Muscle of arm (tissue), 12 donors: Measurements from ENCODE around the gene CCDC183. TPM values are rescaled to one million over a fixed set of nuclear protein-coding genes. Genes with fewer than 3 reads are reported as not detected.
"Not testable (repeated sequence)": the region's sequence is repeated elsewhere in the genome, so short reads cannot be mapped to it uniquely, and the experiment has no call there.

Experiments used
- DNase-seq: peaks from one replicate; pipeline ENCODE4 v3.0.0-alpha.2; 2013
- polyA plus RNA-seq, 12 donors: library from polyadenylated mRNA; unstranded; fragments of 120-200 nt; gene quantifications; one replicate each; pipeline ENCODE4 v1.2.1, GENCODE V29; 2013; ENCODE audit not compliant: insufficient read length in 12 of 12

Gene CCDC183
- polyA plus RNA-seq, 12 donors = 0.71 to 3.7 (median 2.7) TPM; not detected in 2

DNA sequence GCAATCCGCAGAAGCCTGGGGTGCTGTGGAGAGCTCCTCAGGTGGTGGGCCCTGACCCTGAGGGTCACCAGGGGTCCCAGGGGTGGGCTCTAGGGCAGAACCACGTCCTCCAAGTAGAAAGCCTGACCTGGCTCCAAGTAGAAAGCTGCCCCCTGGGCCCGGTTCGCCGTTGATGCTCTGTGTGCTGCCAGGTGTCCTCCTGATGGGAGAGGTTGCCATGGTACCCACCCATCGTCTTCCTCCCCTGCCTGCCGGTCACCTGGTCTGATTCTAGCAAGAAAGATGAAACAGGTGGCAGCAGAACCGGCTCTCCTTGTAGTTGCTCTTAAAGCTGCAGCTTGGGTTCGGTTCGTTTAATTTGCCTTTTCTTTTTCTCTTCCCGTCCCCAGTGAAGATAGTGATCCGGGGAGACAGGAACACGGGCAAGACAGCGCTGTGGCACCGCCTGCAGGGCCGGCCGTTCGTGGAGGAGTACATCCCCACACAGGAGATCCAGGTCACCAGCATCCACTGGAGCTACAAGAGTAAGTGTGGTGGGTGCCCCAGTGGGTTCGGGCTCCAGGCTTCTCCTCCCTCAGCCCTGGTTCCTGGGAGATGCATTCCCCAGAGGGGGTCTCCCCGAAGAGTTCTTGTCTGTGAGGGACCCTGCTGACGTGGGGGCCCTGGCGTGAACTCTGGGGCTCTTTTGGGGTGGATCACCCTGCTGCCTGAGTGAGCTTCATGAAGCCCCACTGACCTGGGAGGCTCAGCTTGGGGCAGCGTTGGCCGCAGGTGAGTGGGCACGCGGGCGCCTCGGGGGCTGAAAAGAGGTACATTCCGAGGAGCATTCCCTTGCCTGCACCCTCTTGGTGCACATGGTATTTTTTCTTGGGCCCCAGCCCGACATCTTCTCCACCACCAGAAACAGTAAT lies 27.3 kb downstream of the CCDC183 start:
- no peak for DNase-seq

DNA sequence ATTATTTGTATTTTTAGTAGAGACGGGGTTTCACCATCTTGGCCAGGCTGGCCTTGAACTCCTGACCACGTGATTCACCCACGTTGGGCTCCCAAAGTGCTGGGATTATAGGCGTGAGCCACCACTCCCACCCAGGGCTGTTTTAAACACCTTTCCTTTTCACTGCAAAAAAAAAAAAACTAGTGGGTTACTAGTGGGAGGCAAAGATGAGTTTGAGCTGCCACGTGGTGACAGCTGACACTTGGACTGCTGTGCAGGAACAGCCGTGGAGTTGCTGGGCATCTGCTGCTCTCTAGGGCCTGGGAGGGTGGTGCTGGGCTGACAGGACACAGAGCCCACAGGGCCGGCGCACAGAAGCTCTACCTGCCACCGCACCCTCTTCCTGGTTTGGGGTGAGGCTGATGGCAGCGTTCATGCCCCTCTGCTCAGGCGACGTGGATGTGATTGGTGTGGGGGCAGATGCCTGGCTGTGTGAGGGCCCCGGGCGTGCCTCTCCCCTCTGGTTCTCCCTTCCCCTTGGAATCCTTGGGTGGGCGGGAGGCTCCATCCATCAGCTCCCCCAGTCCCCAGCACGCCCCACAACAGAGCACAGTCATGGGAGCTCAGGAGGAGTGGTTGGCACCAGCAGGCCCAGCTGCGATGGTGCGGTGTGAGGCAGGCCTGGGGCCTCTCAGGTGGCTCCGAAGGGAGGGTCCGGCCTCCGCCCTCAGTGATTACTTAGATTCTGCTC lies 28.5 kb downstream of the CCDC183 start:
- no peak for DNase-seq

DNA sequence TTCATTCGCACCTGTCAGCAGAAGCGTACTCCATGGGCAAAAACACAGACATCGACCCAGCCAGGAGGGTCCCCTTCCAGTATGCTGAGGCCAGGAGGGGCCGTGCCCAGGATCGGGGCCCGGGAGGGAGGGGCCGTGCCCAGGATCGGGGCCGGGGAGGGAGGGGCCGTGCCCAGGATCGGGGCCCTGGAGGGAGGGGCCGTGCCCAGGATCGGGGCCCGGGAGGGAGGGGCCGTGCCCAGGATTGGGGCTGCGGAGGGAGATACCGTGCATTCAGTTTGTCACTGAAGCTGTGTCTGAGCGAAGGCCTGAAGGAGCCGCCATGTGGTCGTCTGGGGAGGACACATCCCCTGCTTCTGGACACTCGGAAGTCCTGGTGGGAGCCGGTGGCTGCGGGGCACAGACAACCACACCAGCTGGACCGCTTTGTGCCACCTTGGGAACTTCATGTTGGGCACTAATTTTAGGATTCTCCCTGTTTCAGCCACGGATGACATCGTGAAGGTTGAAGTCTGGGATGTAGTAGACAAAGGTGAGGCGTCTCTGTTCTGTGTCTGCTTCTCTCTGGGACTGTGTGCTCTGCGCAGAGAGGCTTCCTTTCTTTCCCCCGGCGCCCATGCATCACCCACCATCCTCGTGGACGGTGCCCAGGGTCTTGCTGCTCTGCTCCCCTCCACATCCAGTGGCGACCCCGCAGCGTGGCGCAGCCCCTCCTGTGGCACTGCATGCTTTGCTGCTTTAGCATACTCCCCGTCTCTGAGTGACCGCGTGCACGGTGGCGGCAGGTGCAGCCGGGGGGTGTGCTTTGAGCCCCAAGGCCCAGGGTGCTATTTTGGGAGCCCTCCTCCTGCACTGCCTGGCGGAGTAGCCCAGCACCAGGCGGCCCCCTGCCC lies 29.4 kb downstream of the CCDC183 start:
- DNase-seq = no peak

DNA sequence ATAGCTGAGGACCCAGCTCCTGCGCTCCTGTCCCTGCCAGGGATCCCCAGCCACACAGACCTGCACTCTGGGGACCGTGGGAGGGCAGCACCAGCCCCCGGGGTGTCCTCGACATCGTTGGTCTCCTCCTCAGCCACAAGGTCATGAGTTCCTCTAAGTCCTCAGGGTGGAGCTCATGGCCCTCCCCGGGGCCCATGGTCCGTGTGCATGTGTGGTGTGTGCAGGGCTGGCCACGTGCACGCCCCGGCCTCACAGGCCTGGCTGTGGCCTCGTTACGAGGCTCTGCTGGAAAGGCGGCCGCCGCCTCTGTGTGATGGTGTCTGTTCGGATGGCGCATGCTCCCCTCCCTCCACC lies 30.0 kb downstream of the CCDC183 start:
- no peak for DNase-seq

DNA sequence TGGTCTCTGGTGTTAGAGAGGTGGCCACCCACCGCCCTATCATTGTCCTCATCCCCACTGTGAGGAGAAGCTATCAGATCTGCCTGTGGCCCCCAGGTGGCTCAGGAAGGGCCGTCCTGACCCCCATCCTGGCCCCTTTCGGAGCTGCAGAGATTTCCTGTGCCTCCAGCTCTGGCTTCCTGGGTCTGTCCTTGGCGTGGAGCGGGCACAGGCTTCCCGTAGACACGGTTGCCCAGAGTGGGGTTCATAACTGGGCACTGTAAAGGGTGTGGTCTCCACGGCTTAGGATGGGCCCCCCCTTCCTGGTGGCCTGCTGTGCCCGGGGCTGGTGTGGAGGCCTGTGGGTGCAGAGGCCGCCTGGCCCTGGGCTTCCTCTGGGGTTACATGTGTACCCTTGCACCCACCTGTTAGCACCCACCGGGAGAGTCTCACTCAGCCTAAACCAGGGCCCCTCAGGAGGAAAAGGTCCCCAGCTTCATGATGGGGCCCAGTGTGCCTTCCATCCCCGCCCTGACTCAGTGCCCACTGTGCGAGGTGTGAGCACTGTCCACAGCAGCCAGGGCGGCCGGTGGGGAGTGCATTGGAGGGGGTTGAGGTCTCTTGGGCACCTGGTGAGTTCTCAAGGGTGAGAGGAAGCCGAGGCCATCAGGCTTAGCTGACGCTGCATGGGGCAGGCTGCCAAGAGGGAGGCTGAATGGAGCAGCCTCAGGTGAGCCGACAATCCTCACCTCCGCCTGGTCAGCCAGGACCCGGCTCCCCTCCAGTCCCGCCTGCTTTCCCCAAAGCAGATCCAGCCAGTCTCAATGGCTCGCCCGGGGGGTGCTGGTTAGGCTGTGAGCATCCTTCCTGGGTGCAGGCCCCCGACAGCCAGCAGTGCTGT lies 30.8 kb downstream of the CCDC183 start:
- DNase-seq = no peak

DNA sequence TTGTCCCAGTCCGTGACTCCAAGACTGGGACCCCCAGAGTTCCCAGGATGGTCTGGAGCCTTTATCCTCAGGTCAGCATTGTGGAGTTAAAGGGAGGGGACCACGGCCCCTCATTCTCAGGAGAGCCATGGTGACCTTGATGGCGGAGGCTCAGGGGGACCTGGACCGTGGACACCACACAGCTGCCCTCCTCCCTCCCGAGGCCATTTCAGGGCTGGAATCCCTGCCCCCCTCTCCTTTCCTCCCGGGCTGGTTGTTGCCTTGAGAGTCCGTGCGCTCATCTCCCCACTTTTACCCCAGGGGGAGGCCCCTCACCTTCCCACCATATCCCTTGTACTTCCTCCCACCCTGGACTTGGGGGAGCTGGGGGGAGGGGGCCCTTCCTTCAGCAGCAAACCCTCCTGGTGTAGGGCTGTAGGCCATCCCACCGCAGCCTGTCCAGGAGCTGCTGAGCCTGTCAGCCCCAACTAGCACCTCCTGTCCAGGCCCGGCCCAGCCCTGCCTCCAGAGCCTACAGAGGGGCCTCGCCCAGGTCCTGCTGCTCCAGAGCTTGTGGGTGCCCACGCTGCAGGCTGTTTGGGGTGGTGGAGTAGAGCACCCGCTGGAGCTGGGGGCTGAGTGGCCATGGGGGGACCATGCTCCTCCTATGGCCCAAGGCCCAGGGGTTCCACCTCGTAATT lies 31.8 kb downstream of the CCDC183 start:
- DNase-seq = no peak

DNA sequence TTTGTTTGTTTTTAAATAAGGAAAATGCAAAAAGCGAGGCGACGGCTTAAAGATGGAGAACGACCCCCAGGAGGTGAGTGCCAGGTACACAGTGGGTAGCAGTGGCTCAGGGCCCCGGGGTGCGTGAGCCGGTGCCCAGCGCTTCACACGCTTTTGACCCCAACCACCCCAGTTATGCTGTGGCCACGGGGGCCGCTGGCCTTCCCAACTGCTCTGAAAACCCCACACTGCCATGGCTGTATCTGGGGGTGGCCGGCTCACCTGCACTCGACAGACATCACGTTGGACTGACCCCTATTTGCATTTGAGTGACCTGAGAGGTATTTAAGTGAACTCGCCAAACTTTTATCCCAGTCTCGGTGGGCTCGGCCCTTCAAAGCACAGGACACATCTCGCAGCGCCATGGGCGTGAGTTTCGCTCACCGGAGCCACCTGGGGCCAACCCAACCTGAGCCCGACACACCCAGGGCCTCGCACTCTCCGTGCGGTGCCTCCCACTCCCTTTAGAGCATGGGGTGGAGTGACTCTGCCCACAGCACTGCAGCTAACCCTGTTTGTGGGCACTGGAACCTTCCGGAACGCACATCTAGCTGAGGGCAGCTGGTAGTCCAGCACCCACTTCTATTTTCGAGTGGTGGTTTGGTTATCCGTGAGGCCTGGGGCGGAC lies 32.5 kb downstream of the CCDC183 start:
- DNase-seq = no peak

DNA sequence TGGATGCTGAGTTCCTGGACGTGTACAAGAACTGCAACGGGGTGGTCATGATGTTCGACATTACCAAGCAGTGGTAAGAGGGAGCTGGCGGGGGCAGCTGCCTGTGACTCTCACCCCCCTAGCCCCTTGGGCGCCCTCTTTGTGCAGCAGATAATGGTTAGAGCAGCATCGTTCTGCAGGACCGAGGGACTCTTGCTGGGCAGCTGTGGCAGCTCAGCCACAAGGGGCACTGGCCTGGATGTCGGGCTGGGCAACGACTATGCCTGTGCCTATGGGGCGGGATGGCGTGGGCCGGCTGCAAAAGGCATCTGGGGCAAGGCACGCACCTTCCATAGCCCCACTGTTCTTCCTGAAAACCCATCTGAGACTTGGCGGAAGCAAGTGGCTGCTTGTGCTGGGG lies 33.3 kb downstream of the CCDC183 start:
- no peak for DNase-seq

DNA sequence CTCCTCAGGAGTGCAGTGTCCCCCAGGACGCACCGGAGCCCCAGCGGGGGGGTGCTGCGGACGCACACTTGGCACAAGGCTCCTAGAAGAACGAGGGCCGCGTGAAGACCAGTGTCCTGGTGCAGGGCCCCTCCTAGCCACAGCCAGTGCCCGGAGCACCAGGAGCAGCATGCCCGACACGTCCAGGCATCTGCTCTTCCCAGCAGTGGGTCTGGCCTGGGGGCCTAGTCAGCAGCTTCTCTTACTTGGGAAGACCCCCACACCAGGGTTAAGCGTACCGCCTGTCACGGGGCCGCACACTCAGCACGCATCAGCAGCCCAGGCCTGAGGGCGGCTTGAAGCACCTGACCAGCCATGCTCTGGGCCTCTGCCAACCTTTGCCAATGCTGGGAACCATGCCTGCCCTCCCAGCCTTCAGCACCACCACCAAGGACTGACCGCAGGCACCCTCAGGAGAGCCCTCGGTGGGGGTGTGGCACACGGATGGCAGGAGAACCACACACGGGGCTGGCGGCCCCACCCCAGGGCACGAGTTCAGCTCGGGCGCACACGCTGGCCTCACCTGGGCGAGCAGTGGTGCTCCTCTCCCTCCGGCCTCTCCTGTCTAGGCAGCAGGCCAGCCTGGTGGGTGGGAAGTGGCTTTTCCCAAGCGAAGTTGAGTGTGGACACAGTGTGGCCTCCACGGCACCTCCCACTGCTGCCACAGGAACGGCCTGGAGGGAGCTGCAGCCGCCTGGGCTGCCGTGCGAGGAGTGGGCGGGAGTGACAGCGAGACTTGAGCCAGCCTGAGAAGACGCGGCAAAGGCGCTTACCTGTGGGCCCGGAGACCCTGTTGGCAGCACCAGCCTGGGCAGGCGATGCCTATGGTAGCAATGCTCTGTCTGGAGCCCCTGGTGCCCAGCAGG lies 34.1 kb downstream of the CCDC183 start:
- DNase-seq = no peak

DNA sequence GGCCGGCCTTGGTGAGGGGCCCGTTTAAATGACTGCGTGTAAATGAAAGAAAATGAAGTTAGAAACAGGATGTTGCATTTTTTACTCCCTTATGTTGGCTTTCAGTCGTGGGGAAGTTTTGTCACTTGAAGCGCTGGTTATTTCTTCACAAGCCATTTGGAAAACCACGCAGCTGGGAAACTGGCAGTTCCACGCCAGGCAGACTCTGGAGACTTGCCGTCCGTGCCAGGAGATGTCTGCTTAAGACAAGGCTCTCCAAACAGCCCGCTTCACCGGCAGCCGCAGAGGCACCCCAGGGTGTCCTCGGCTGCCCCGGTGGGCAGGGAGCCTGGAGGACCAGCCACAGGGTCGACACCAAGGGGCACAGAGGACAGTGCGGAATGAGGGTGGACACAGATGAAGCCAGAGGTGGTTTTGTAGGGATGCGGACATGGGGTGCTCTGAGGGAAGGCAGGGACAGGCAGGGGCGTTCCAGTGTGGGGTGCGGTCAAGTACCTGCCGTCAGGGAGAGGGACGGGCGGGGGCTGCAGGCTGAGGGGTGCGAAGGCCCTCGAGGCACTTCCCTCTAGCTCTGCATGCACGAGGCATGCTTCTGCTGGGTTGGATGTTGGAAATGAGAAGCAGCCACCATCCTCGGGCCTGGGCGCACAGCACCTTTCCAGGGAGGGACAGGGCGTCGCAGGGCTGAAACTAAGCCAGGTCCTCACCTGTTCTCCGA lies 35.0 kb downstream of the CCDC183 start:
- DNase-seq = no peak

DNA sequence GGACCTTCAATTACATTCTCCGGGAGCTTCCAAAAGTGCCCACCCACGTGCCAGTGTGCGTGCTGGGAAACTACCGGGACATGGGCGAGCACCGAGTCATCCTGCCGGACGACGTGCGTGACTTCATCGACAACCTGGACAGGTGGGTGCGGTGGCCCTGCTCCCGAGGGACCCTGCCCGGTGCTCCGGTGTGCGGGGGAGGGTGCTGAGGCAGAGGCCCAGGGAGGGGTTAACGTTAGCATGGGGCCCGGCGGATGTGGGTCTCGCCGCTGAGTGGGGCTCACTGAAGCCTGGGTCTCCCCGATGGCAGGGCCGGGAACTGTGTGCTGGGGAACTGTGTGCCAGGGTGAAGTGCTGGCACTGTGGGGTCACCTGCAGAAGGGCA lies 35.6 kb downstream of the CCDC183 start:
- DNase-seq = no peak

DNA sequence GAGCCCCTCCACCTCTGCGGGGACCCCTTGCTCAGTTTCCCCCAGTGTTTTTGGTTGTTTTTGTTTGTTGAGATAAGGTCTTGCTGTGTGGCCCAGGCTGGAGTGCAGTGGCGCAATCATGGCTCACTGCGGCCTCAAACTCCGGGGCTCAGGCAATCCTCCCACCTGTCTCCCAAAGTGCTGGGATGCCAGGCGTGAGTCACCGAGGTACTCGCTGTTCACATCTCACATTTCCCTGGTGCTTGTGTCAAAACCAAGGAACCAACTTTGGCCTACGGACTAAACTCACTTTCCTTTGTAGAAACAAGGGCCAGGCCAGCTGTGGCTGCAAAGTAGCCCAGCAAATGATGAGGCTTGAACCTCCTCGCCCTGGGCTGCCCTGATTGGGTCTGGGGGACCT lies 36.4 kb downstream of the CCDC183 start:
- DNase-seq = no peak

DNA sequence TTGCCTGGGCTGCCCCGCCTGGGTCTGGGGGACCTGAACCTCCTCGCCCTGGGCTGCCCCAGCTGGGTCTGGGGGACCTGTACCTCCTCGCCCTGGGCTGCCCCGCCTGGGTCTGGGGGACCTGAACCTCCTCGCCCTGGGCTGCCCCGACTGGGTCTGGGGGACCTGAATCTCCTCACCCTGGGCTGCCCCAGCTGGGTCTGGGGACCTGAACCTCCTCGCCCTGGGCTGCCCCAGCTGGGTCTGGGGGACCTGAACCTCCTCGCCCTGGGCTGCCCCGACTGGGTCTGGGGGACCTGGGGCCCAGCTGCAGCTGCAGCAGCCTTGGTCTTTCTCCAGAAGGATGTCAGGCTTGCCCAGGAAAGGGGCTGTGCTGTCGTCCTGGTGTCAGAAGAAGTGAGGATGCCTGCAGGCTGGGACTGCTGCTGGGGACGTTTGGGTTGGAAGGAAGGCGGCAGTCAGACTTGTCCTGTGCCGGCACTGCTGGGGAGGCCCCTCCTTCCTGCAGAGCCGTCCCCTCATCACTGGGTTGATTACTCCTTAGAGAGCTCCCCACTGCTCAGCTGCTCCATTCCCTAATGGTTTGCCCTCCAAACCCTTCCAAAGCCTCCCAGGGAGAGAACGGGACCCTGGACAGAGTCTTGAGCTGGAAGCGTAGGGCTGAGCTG lies 37.4 kb downstream of the CCDC183 start:
- not testable (repeated sequence) for DNase-seq

DNA sequence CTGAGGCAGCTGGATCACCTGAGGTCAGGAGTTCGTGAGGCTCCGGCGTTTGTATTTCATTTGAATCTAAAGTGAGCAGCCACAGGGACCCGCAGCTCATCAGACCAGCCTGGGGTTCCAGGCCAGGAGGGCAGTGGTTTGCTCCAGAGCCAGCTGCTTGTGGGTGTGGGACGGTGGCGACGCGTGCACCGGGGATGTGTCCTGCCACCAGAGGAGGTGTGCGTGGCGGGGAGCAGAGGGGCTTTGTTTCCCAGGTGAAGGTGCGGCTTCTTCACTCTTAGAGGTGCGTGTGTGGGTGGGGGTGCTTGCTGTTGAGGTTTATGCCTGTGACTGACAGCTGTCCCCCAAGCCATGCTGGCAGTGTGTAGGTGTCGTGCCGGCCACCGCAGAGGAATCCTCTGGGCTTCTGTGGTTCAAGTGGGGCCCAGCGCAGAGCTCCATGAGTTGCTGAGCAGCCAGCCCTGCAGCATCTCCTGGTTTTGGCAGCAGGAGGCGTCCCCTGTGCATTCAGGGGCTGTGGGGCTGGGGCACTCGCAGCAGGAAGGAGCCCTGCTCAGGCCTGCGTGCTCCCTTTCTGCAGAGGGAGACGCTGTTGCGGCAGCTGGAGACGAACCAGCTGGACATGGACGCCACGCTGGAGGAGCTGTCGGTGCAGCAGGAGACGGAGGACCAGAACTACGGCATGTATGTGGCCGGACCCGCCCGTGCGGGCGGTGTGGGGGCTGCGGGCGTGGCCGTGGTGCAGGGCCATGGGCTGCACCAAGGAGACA lies 39.2 kb downstream of the CCDC183 start:
- DNase-seq = no peak

DNA sequence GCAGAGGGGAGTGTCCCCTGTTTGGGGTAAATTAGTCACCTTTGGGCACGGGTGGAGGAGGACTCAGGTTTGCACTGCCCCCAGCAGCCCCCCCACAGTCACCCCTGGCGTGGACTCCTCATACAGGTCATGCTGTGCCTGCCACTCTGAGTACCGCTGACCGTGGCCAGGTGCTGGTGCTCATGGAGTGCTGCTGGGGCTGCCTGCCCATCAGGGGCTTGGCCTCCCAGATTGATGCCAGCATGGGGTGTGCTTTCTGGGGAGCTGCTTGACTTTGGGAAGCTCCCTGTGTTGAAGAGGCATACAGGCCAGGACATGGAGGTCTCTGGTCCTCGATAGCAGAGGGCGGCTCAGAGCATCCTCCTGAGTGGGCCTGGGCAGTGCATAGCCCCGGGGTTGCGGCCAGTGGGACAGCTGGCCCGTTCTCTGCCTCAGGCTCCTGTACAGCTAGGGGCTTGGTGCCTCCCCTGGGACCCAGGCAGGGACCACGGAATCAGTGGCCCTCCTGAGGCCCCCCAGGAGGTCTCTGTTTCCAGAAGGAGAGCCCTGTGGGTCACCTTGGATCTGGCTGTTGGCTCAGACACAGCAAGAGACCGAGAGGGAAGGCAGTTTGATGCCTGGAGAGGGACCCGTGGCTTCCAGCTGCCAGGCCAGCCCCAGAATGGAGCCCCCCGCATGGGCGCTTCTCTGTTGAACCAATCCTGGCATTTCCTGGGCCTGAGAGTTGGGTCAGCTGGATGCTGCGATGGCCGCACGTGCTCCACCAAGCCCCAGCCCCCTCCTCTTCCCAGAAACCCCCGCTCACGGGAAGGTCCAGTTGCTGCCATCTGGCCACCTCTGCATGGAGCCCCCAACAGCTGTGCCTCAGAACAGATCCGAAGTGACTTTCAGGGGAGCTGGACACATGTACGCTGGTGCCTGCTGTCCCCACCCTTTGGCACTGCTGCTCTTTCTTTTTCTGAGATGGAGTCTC lies 40.1 kb downstream of the CCDC183 start:
- DNase-seq = no peak
